ENCODE results near the gene POU5F2.

POU5F2 gene

GRCh38 chr5:93741136-93741811, at the start of gene POU5F2:
Gene POU5F2 (minus strand): TSS chr5:93741600. CDS start chr5:93741563, 37 bp downstream.
- Histone ChIP-seq H3K36me3 (ENCODE audit: control insufficient read depth, insufficient read depth, low read length) (no peaks in the 10 kb centered on the region), H3K4me3 (ENCODE audit: low read depth, low read length) (no peak within 1 kb of the TSS), H3K4me1 (ENCODE audit: control insufficient read depth, insufficient read depth, low read length) (no peaks in the 10 kb centered on the region), H3K27me3 (ENCODE audit: control insufficient read depth, insufficient read depth, low read length) (no peaks in the 10 kb centered on the region), H3K9ac (ENCODE audit: low read depth, low read length) (no peak within 1 kb of the TSS), H3K27ac (ENCODE audit: low read depth, low read length) (no peak within 1 kb of the TSS), H3K9me3 (ENCODE audit: control insufficient read depth, insufficient read depth, low read length) (no peaks in the 10 kb centered on the region)

GRCh38 chr5:93790401-93790800, 49.0 kb upstream of the POU5F2 start:
- H3K27ac ChIP-seq (ENCODE audit: low read depth, low read length): no peak overlapping the region
- H3K27me3 ChIP-seq (ENCODE audit: control insufficient read depth, insufficient read depth, low read length): no peaks in the 10 kb centered on the region
- H3K36me3 ChIP-seq (ENCODE audit: control insufficient read depth, insufficient read depth, low read length): no peaks in the 10 kb centered on the region
- H3K4me3 ChIP-seq (ENCODE audit: low read depth, low read length): no peak overlapping the region
- H3K9ac ChIP-seq (ENCODE audit: low read depth, low read length): no peak overlapping the region
- 0 out of 2 replicates have a peak, but pooled peaks cover 5% of the 10 kb centered on the region for H3K4me1 ChIP-seq (ENCODE audit: control insufficient read depth, insufficient read depth, low read length)
- no peaks in the 10 kb centered on the region for H3K9me3 ChIP-seq (ENCODE audit: control insufficient read depth, insufficient read depth, low read length)

GRCh38 chr5:93789173-93790067, 48.0 kb upstream of the POU5F2 start:
- Histone ChIP-seq H3K4me1 (ENCODE audit: control insufficient read depth, insufficient read depth, low read length) (no peaks in the 10 kb centered on the region), H3K9me3 (ENCODE audit: control insufficient read depth, insufficient read depth, low read length) (no peaks in the 10 kb centered on the region), H3K4me3 (ENCODE audit: low read depth, low read length) (no peak overlapping the region), H3K27me3 (ENCODE audit: control insufficient read depth, insufficient read depth, low read length) (no peaks in the 10 kb centered on the region), H3K27ac (ENCODE audit: low read depth, low read length) (no peak overlapping the region), H3K9ac (ENCODE audit: low read depth, low read length) (no peak overlapping the region), H3K36me3 (ENCODE audit: control insufficient read depth, insufficient read depth, low read length) (no peaks in the 10 kb centered on the region)

- Histone ChIP-seq H3K9ac (ENCODE audit: low read depth, low read length) (no peak overlapping the region), H3K27me3 (ENCODE audit: control insufficient read depth, insufficient read depth, low read length) (no peaks in the 10 kb centered on the region), H3K36me3 (ENCODE audit: control insufficient read depth, insufficient read depth, low read length) (no peaks in the 10 kb centered on the region), H3K4me1 (ENCODE audit: control insufficient read depth, insufficient read depth, low read length) (no peaks in the 10 kb centered on the region), H3K4me3 (ENCODE audit: low read depth, low read length) (no peak overlapping the region), H3K27ac (ENCODE audit: low read depth, low read length) (no peak overlapping the region), H3K9me3 (ENCODE audit: control insufficient read depth, insufficient read depth, low read length) (no peaks in the 10 kb centered on the region)
These were observed 46.2 kb upstream of the POU5F2 start for GRCh38 chr5:93787598-93787997.

- H3K9ac ChIP-seq (ENCODE audit: low read depth, low read length): no peak overlapping the region
- H3K36me3 ChIP-seq (ENCODE audit: control insufficient read depth, insufficient read depth, low read length): no peaks in the 10 kb centered on the region
- H3K9me3 ChIP-seq (ENCODE audit: control insufficient read depth, insufficient read depth, low read length): no peaks in the 10 kb centered on the region
- no peak overlapping the region for H3K27ac ChIP-seq (ENCODE audit: low read depth, low read length)
- H3K27me3 ChIP-seq (ENCODE audit: control insufficient read depth, insufficient read depth, low read length): no peaks in the 10 kb centered on the region
- H3K4me3 ChIP-seq (ENCODE audit: low read depth, low read length): no peak overlapping the region
- H3K4me1 ChIP-seq (ENCODE audit: control insufficient read depth, insufficient read depth, low read length): no peaks in the 10 kb centered on the region
These were observed 44.1 kb upstream of the POU5F2 start for GRCh38 chr5:93785475-93785874.

- Histone ChIP-seq H3K9me3 (ENCODE audit: control insufficient read depth, insufficient read depth, low read length) (no peaks in the 10 kb centered on the region), H3K4me3 (ENCODE audit: low read depth, low read length) (no peak overlapping the region), H3K27me3 (ENCODE audit: control insufficient read depth, insufficient read depth, low read length) (no peaks in the 10 kb centered on the region), H3K36me3 (ENCODE audit: control insufficient read depth, insufficient read depth, low read length) (no peaks in the 10 kb centered on the region), H3K4me1 (ENCODE audit: control insufficient read depth, insufficient read depth, low read length) (no peaks in the 10 kb centered on the region), H3K9ac (ENCODE audit: low read depth, low read length) (no peak overlapping the region), H3K27ac (ENCODE audit: low read depth, low read length) (no peak overlapping the region)
These were observed 41.6 kb upstream of the POU5F2 start for GRCh38 chr5:93782978-93783377.

- H3K27ac ChIP-seq (ENCODE audit: low read depth, low read length): no peak overlapping the region
- H3K4me3 ChIP-seq (ENCODE audit: low read depth, low read length): no peak overlapping the region
- H3K27me3 ChIP-seq (ENCODE audit: control insufficient read depth, insufficient read depth, low read length): no peaks in the 10 kb centered on the region
- no peaks in the 10 kb centered on the region for H3K9me3 ChIP-seq (ENCODE audit: control insufficient read depth, insufficient read depth, low read length)
- H3K9ac ChIP-seq (ENCODE audit: low read depth, low read length): no peak overlapping the region
- no peaks in the 10 kb centered on the region for H3K4me1 ChIP-seq (ENCODE audit: control insufficient read depth, insufficient read depth, low read length)
- H3K36me3 ChIP-seq (ENCODE audit: control insufficient read depth, insufficient read depth, low read length): no peaks in the 10 kb centered on the region
These were observed 36.2 kb upstream of the POU5F2 start for GRCh38 chr5:93777620-93778019.

GRCh38 chr5:93756372-93756771, 15.0 kb upstream of the POU5F2 start:
- H3K9ac ChIP-seq (ENCODE audit: low read depth, low read length): no peak overlapping the region
- H3K27me3 ChIP-seq (ENCODE audit: control insufficient read depth, insufficient read depth, low read length): no peaks in the 10 kb centered on the region
- peaks cover 11% of the 10 kb centered on the region; the same call in 1 of the 2 replicates for H3K4me1 ChIP-seq (ENCODE audit: control insufficient read depth, insufficient read depth, low read length)
- H3K9me3 ChIP-seq (ENCODE audit: control insufficient read depth, insufficient read depth, low read length): no peaks in the 10 kb centered on the region; the same call in 1 of the 2 replicates
- H3K4me3 ChIP-seq (ENCODE audit: low read depth, low read length): no peak overlapping the region
- no peak overlapping the region for H3K27ac ChIP-seq (ENCODE audit: low read depth, low read length)
- no peaks in the 10 kb centered on the region for H3K36me3 ChIP-seq (ENCODE audit: control insufficient read depth, insufficient read depth, low read length)

GRCh38 chr5:93755716-93756115, 14.3 kb upstream of the POU5F2 start:
- Histone ChIP-seq H3K4me3 (ENCODE audit: low read depth, low read length) (no peak overlapping the region), H3K4me1 (ENCODE audit: control insufficient read depth, insufficient read depth, low read length) (peaks cover 11% of the 10 kb centered on the region; the same call in 1 of the 2 replicates), H3K9ac (ENCODE audit: low read depth, low read length) (no peak overlapping the region), H3K36me3 (ENCODE audit: control insufficient read depth, insufficient read depth, low read length) (no peaks in the 10 kb centered on the region), H3K9me3 (ENCODE audit: control insufficient read depth, insufficient read depth, low read length) (no peaks in the 10 kb centered on the region; the same call in 1 of the 2 replicates), H3K27me3 (ENCODE audit: control insufficient read depth, insufficient read depth, low read length) (no peaks in the 10 kb centered on the region), H3K27ac (ENCODE audit: low read depth, low read length) (no peak overlapping the region)

GRCh38 chr5:93748875-93749397, 7.5 kb upstream of the POU5F2 start:
- Histone ChIP-seq H3K4me3 (ENCODE audit: low read depth, low read length) (no peak overlapping the region), H3K9ac (ENCODE audit: low read depth, low read length) (no peak overlapping the region), H3K27me3 (ENCODE audit: control insufficient read depth, insufficient read depth, low read length) (no peaks in the 10 kb centered on the region), H3K9me3 (ENCODE audit: control insufficient read depth, insufficient read depth, low read length) (no peaks in the 10 kb centered on the region), H3K27ac (ENCODE audit: low read depth, low read length) (no peak overlapping the region), H3K36me3 (ENCODE audit: control insufficient read depth, insufficient read depth, low read length) (no peaks in the 10 kb centered on the region), H3K4me1 (ENCODE audit: control insufficient read depth, insufficient read depth, low read length) (no peaks in the 10 kb centered on the region; the same call in 1 of the 2 replicates)
